Liver (tissue), 9 donors: Measurements from ENCODE around the gene PPP1R12C. TPM values are rescaled to one million over a fixed set of nuclear protein-coding genes. Genes with fewer than 3 reads are reported as not detected.

ENCODE experiments used
- DNase-seq: peaks from one replicate; pipeline ENCODE4 v3.0.0-alpha.2; 2017; ENCODE audit warnings: low spot score
- H3K27ac ChIP-seq, 2 donors: one replicate each; pipeline ENCODE4 v1.7.0; 2013; ENCODE audit warnings: inconsistent platforms in 2 of 2, low read length in 2 of 2, control low read depth in 1 of 2, low read depth in 1 of 2, mild to moderate bottlenecking in 1 of 2
- H3K27me3 ChIP-seq, 4 donors: one replicate each; pipeline versions ENCODE4 v1.6.1 to v1.7.0; 2013; ENCODE audit warnings: low read length in 3 of 4, inconsistent platforms in 1 of 4, mild to moderate bottlenecking in 1 of 4, moderate library complexity in 1 of 4; ENCODE audit not compliant: control insufficient read depth in 4 of 4, insufficient read depth in 4 of 4
- H3K36me3 ChIP-seq, 4 donors: one replicate each; pipeline versions ENCODE4 v1.6.1 to v1.7.0; 2013; ENCODE audit warnings: low read length in 3 of 4, mild to moderate bottlenecking in 3 of 4, low read depth in 1 of 4, moderate library complexity in 1 of 4; ENCODE audit not compliant: control insufficient read depth in 4 of 4, insufficient read depth in 3 of 4
- H3K4me1 ChIP-seq, 4 donors: one replicate each; pipeline versions ENCODE4 v1.6.1 to v1.7.0; 2013; ENCODE audit warnings: low read length in 3 of 4, mild to moderate bottlenecking in 3 of 4, moderate library complexity in 1 of 4; ENCODE audit not compliant: control insufficient read depth in 4 of 4, insufficient read depth in 4 of 4
- H3K4me3 ChIP-seq, 3 donors: one replicate each; pipeline versions ENCODE4 v1.6.1 to v1.7.0; 2013; ENCODE audit warnings: low read length in 3 of 3, control low read depth in 1 of 3, low read depth in 1 of 3, mild to moderate bottlenecking in 1 of 3
- H3K9ac ChIP-seq, 2 donors: one replicate each; pipeline ENCODE4 v1.7.0; 2013; ENCODE audit warnings: low read length in 2 of 2, mild to moderate bottlenecking in 2 of 2, moderate library complexity in 2 of 2, control low read depth in 1 of 2, low read depth in 1 of 2
- H3K9me3 ChIP-seq, 4 donors: one replicate each; pipeline versions ENCODE4 v1.6.1 to v1.7.0; 2013; ENCODE audit warnings: low read length in 3 of 4; ENCODE audit not compliant: control insufficient read depth in 4 of 4
- EGR1 ChIP-seq, 2 donors: IDR thresholded peaks; 2 replicates each; pipeline ENCODE4 v1.6.1; 2016 to 2018; ENCODE audit warnings: antibody characterized with exemption in 2 of 2, low read depth in 2 of 2
- FOXA1 ChIP-seq: IDR thresholded peaks from 2 replicates; pipeline ENCODE4 v1.6.1; 2016; ENCODE audit warnings: antibody characterized with exemption
- FOXA2 ChIP-seq: IDR thresholded peaks from 2 replicates; pipeline ENCODE4 v1.6.1; 2016; ENCODE audit warnings: antibody characterized with exemption
- GABPA ChIP-seq, 2 donors: IDR thresholded peaks in 1 of 2; conservative IDR thresholded peaks in 1 of 2; 2 replicates each; pipeline ENCODE4 v1.6.1; 2016; ENCODE audit warnings: antibody characterized with exemption in 2 of 2, mild to moderate bottlenecking in 1 of 2, moderate library complexity in 1 of 2
- HNF4A ChIP-seq, 2 donors: conservative IDR thresholded peaks; 2 replicates each; pipeline ENCODE4 v1.6.1; 2016; ENCODE audit warnings: antibody characterized with exemption in 2 of 2, mild to moderate bottlenecking in 2 of 2
- JUND ChIP-seq, 2 donors: IDR thresholded peaks; 2 replicates each; pipeline ENCODE4 v1.6.1; 2016; ENCODE audit warnings: antibody characterized with exemption in 2 of 2
- NR2F2 ChIP-seq: IDR thresholded peaks from 2 replicates; pipeline ENCODE4 v1.6.1; 2016; ENCODE audit warnings: antibody characterized with exemption
- RAD21 ChIP-seq, 2 donors: IDR thresholded peaks; 2 replicates each; pipeline ENCODE4 v1.6.1; 2016; ENCODE audit warnings: antibody characterized with exemption in 2 of 2, mild to moderate bottlenecking in 2 of 2
- RXRA ChIP-seq, 2 donors: IDR thresholded peaks; 2 replicates each; pipeline ENCODE4 v1.6.1; 2017 to 2018; ENCODE audit warnings: antibody characterized with exemption in 2 of 2, mild to moderate bottlenecking in 1 of 2
- SP1 ChIP-seq: IDR thresholded peaks from 2 replicates; pipeline ENCODE4 v1.6.1; 2018; ENCODE audit warnings: antibody characterized with exemption, mild to moderate bottlenecking
- YY1 ChIP-seq: IDR thresholded peaks from 2 replicates; pipeline ENCODE4 v1.6.1; 2016; ENCODE audit warnings: antibody characterized with exemption, mild to moderate bottlenecking
- WGBS: extraction: QIAGEN DNeasy Blood & Tissue Kit; methylation state at CpG from one replicate; pipeline ENCODE4 v1.1.7; 2013; 5-methylcytosine and 5-hydroxymethylcytosine counted together
- polyA plus RNA-seq, 2 donors: library from polyadenylated mRNA; stranded (reverse) in 1 of 2; unstranded in 1 of 2; fragments of 200-250 nt in 1 of 2; fragments of >200 nt in 1 of 2; fragmentation: Nextera tagmentation in 1 of 2; extraction: Ambion mirVana in 1 of 2; gene quantifications; one replicate each; pipeline versions ENCODE4 v1.2.1 to v1.2.3, GENCODE V29; 2013 to 2015
- total RNA-seq, 2 donors: library from RNA; depleted of rRNA; stranded (reverse); fragments of >200 nt; gene quantifications; one replicate each; pipeline ENCODE4 v1.2.3, GENCODE V29; 2014
- TF ChIP-seq, protein P1 (sequence below): IDR thresholded peaks from 2 replicates; pipeline ENCODE4 v1.6.1; 2016; ENCODE audit warnings: antibody characterized with exemption
- TF ChIP-seq, protein P2 (sequence below): fragments of 150-350 bp; IDR thresholded peaks from 2 replicates; pipeline ENCODE4 v1.5.1; 2017; ENCODE audit warnings: improper control_type of control experiment, low read depth, low read length; ENCODE audit not compliant: missing input control
- TF ChIP-seq, protein P3 (sequence below): IDR thresholded peaks from 2 replicates; pipeline ENCODE4 v1.6.1; 2016; ENCODE audit warnings: antibody characterized with exemption
- TF ChIP-seq, protein P4 (sequence below): IDR thresholded peaks from 2 replicates; pipeline ENCODE4 v1.6.1; 2016; ENCODE audit warnings: antibody characterized with exemption
- TF ChIP-seq, protein P5 (sequence below): IDR thresholded peaks from 2 replicates; pipeline ENCODE4 v1.6.1; 2016; ENCODE audit warnings: antibody characterized with exemption, mild to moderate bottlenecking
- donor health status: healthy.
- donor health status: healthy.
- donor health status: healthy.
- donor health status: healthy.
- donor health status: healthy.

The PPP1R12C gene
- total and polyA plus RNA-seq, 4 donors = 7.4 to 35.8 (median 24.9) TPM

DNA sequence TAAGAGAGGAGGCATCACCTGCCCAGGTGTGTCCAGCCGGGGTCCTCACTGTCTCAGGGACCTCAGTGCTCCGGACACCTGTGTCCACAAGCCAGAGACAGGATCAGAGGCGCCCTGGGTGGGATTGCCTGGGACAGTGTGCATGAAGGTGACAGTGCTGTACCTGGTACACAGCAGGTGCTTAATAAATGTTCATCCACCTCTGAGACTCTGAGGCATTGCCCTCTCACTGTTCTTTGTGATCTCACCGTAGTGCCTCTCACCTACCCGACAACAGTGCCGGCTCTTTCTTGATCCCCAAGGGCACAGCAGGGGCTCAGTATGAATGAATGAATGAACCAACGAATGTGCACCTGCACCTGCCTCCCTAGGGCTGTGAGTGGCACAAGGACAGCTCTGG is 63.7 kb downstream of the PPP1R12C start:
- Histone ChIP-seq H3K9me3 (no peaks in the 10 kb centered on the region), H3K9ac (no peak overlapping the region), H3K36me3 (peaks cover 20 to 45% (median 28%) of the 10 kb centered on the region in 4 donors), H3K27me3 (no peaks in the 10 kb centered on the region), H3K27ac (no peak overlapping the region), H3K4me1 (no peaks in the 10 kb centered on the region), H3K4me3 (no peak overlapping the region)
- DNase-seq = no peak
- 96% methylated on average over 7 of the region's 7 CpGs for WGBS
- no peak for TF ChIP-seq FOXA2
- TF ChIP-seq, protein P1, sequence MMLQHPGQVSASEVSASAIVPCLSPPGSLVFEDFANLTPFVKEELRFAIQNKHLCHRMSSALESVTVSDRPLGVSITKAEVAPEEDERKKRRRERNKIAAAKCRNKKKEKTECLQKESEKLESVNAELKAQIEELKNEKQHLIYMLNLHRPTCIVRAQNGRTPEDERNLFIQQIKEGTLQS = no peak
- TF ChIP-seq RXRA (IDR thresholded peaks at IDR 0.05) = no peak
- TF ChIP-seq, protein P2, sequence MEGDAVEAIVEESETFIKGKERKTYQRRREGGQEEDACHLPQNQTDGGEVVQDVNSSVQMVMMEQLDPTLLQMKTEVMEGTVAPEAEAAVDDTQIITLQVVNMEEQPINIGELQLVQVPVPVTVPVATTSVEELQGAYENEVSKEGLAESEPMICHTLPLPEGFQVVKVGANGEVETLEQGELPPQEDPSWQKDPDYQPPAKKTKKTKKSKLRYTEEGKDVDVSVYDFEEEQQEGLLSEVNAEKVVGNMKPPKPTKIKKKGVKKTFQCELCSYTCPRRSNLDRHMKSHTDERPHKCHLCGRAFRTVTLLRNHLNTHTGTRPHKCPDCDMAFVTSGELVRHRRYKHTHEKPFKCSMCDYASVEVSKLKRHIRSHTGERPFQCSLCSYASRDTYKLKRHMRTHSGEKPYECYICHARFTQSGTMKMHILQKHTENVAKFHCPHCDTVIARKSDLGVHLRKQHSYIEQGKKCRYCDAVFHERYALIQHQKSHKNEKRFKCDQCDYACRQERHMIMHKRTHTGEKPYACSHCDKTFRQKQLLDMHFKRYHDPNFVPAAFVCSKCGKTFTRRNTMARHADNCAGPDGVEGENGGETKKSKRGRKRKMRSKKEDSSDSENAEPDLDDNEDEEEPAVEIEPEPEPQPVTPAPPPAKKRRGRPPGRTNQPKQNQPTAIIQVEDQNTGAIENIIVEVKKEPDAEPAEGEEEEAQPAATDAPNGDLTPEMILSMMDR = no peak
- TF ChIP-seq NR2F2 = no peak
- no peak for TF ChIP-seq SP1
- no peak for TF ChIP-seq JUND (IDR thresholded peaks at IDR 0.05)
- no peak for TF ChIP-seq EGR1 (IDR thresholded peaks at IDR 0.05; ENCODE audit: low read depth in 2 of 2)
- TF ChIP-seq, protein P3, sequence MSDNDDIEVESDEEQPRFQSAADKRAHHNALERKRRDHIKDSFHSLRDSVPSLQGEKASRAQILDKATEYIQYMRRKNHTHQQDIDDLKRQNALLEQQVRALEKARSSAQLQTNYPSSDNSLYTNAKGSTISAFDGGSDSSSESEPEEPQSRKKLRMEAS = no peak
- no peak for TF ChIP-seq GABPA (IDR thresholded peaks at IDR 0.05 in 1 of 2, conservative IDR thresholded peaks at IDR 0.05 in 1 of 2)
- TF ChIP-seq, protein P4, sequence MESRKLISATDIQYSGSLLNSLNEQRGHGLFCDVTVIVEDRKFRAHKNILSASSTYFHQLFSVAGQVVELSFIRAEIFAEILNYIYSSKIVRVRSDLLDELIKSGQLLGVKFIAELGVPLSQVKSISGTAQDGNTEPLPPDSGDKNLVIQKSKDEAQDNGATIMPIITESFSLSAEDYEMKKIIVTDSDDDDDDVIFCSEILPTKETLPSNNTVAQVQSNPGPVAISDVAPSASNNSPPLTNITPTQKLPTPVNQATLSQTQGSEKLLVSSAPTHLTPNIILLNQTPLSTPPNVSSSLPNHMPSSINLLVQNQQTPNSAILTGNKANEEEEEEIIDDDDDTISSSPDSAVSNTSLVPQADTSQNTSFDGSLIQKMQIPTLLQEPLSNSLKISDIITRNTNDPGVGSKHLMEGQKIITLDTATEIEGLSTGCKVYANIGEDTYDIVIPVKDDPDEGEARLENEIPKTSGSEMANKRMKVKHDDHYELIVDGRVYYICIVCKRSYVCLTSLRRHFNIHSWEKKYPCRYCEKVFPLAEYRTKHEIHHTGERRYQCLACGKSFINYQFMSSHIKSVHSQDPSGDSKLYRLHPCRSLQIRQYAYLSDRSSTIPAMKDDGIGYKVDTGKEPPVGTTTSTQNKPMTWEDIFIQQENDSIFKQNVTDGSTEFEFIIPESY = no peak
- TF ChIP-seq, protein P5, sequence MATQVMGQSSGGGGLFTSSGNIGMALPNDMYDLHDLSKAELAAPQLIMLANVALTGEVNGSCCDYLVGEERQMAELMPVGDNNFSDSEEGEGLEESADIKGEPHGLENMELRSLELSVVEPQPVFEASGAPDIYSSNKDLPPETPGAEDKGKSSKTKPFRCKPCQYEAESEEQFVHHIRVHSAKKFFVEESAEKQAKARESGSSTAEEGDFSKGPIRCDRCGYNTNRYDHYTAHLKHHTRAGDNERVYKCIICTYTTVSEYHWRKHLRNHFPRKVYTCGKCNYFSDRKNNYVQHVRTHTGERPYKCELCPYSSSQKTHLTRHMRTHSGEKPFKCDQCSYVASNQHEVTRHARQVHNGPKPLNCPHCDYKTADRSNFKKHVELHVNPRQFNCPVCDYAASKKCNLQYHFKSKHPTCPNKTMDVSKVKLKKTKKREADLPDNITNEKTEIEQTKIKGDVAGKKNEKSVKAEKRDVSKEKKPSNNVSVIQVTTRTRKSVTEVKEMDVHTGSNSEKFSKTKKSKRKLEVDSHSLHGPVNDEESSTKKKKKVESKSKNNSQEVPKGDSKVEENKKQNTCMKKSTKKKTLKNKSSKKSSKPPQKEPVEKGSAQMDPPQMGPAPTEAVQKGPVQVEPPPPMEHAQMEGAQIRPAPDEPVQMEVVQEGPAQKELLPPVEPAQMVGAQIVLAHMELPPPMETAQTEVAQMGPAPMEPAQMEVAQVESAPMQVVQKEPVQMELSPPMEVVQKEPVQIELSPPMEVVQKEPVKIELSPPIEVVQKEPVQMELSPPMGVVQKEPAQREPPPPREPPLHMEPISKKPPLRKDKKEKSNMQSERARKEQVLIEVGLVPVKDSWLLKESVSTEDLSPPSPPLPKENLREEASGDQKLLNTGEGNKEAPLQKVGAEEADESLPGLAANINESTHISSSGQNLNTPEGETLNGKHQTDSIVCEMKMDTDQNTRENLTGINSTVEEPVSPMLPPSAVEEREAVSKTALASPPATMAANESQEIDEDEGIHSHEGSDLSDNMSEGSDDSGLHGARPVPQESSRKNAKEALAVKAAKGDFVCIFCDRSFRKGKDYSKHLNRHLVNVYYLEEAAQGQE = no peak
- TF ChIP-seq RAD21 (IDR thresholded peaks at IDR 0.05) = no peak
- no peak for TF ChIP-seq YY1
- TF ChIP-seq HNF4A (conservative IDR thresholded peaks at IDR 0.05) = no peak
- TF ChIP-seq FOXA1 = no peak
